BJ (cell line): ENCODE measurements around the gene ZIC5. TPM values are rescaled to one million over a fixed set of nuclear protein-coding genes. Genes with fewer than 3 reads are reported as not detected.

Experiments
- CTCF ChIA-PET: fragments of 350-600 bp; formaldehyde crosslinking; extraction: SDS; loops from one replicate; lab custom pipeline; 2021; ENCODE audit warnings: antibody characterized with exemption, inconsistent platforms; lab: Yijun Ruan, JAX
- POLR2A ChIA-PET: fragments of 300-600 bp; sonication (Branson Sonifier 250); formaldehyde crosslinking; extraction: SDS; loops from one replicate; lab custom pipeline; 2021; ENCODE audit warnings: antibody characterized with exemption; lab: Charles Lee
- DNase-seq: peaks from one replicate; pipeline ENCODE4 v3.0.0-alpha.2; 2011; ENCODE audit warnings: low read depth
- H3K27me3 ChIP-seq: 2 replicates; pipeline ENCODE4 v1.6.0; 2011; ENCODE audit warnings: low read length; ENCODE audit not compliant: control insufficient read depth, insufficient read depth
- H3K36me3 ChIP-seq: 2 replicates; pipeline ENCODE4 v1.5.1; 2011; ENCODE audit warnings: low read length; ENCODE audit not compliant: control insufficient read depth, insufficient read depth
- H3K4me3 ChIP-seq: 2 replicates; pipeline ENCODE4 v1.5.1; 2011; ENCODE audit warnings: low read depth, mild to moderate bottlenecking, control low read depth, low read length
- CTCF ChIP-seq: IDR thresholded peaks from 2 replicates; pipeline ENCODE4 v1.5.1; 2011; ENCODE audit warnings: low read depth, mild to moderate bottlenecking, control low read depth, inconsistent platforms, low read length, moderate library complexity; ENCODE audit not compliant: insufficient read depth
- polyA plus RNA-seq: library from polyadenylated mRNA; depleted of rRNA; stranded (reverse); fragments of >200 nt; gene quantifications from 2 replicates; pipeline ENCODE4 v1.2.3, GENCODE V29; 2011

The ZIC5 gene
- polyA plus RNA-seq, 1 experiment: not detected

GRCh38 chr13:99993660-99994637, 22.4 kb upstream of the ZIC5 start:
- TF ChIP-seq CTCF: no peak
- peaks cover 68% of the 10 kb centered on the region for H3K27me3 ChIP-seq
- no peaks in the 10 kb centered on the region for H3K36me3 ChIP-seq
- no peak for DNase-seq
- no peak overlapping the region for H3K4me3 ChIP-seq
- ChIA-PET CTCF (no interaction called here), POLR2A (no interaction called here)

- no peak for DNase-seq
- H3K27me3 ChIP-seq: peaks cover 72% of the 10 kb centered on the region
- no peak overlapping the region for H3K4me3 ChIP-seq
- no peaks in the 10 kb centered on the region for H3K36me3 ChIP-seq
- ChIA-PET POLR2A (interaction anchor here (0.6 kb wide), 1 partner anchor 283 kb away, joined by 6 read pairs; no protein-coding TSS in a partner anchor), CTCF (no interaction called here)
- TF ChIP-seq CTCF: no peak
Measured at GRCh38 chr13:99992949-99993351, 21.4 kb upstream of the ZIC5 start.

GRCh38 chr13:99991828-99992775, 20.5 kb upstream of the ZIC5 start:
- TF ChIP-seq CTCF: no peak
- no peak for DNase-seq
- ChIA-PET CTCF (interaction anchor here (0.5 to 1.2 kb wide), 2 partner anchors 18 to 279 kb away, joined by 3 read pairs; no protein-coding TSS in a partner anchor), POLR2A (interaction anchor here (0.6 kb wide), 2 partner anchors 13 to 283 kb away, joined by 3 to 6 read pairs; no protein-coding TSS in a partner anchor)
- Histone ChIP-seq H3K27me3 (peaks cover 72% of the 10 kb centered on the region), H3K4me3 (no peak overlapping the region), H3K36me3 (no peaks in the 10 kb centered on the region)

GRCh38 chr13:99991013-99991827, 19.7 kb upstream of the ZIC5 start:
- peaks cover 68% of the 10 kb centered on the region for H3K27me3 ChIP-seq
- DNase-seq: no peak
- no peaks in the 10 kb centered on the region for H3K36me3 ChIP-seq
- POLR2A ChIA-PET: no interaction called here
- no peak for TF ChIP-seq CTCF
- no peak overlapping the region for H3K4me3 ChIP-seq
- CTCF ChIA-PET: interaction anchor here (0.5 to 1.2 kb wide), 2 partner anchors 17 to 280 kb away, joined by 3 read pairs; no protein-coding TSS in a partner anchor
